HEK293 (cell line): Measurements from ENCODE around the gene LY6G5C.
A peak's percentile ranks its signal among the peaks of the same experiment; 100 is the strongest.

Source experiments
- CTCF ChIA-PET: fragments of 350-600 bp; formaldehyde crosslinking; extraction: SDS; loops from one replicate; lab custom pipeline; 2021; ENCODE audit warnings: antibody characterized with exemption; lab: Yijun Ruan, JAX
- POLR2A ChIA-PET: fragments of 300-600 bp; formaldehyde crosslinking; extraction: SDS; loops from one replicate; lab custom pipeline; 2020; ENCODE audit warnings: antibody characterized with exemption, inconsistent platforms; lab: Yijun Ruan, JAX
- H3K27ac ChIP-seq: fragments of 200-500 bp; sonication (Bioruptor generic); 2 replicates; pipeline ENCODE4 v1.5.1; 2014; ENCODE audit warnings: low read depth, low read length, control low read depth, inconsistent platforms; ENCODE audit errors: extremely low read depth
- H3K36me3 ChIP-seq, 2 experiments: fragments of 200-500 bp in 1 of 2; sonication (Bioruptor generic) in 1 of 2; 1 replicate in 1 of 2; 2 replicates in 1 of 2; pipeline ENCODE4 v1.5.1; 2014 to 2017; ENCODE audit warnings: inconsistent platforms in 2 of 2, low read length in 2 of 2; ENCODE audit not compliant: control insufficient read depth in 2 of 2, insufficient read depth in 1 of 2
- H3K4me1 ChIP-seq: fragments of 200-500 bp; sonication (Bioruptor generic); 2 replicates; pipeline ENCODE4 v1.5.1; 2014; ENCODE audit warnings: mild to moderate bottlenecking, low read length, inconsistent platforms; ENCODE audit not compliant: control insufficient read depth, insufficient read depth
- H3K4me3 ChIP-seq: 2 replicates; pipeline ENCODE4 v1.5.1; 2011; ENCODE audit warnings: low read depth, mild to moderate bottlenecking, control low read depth, low read length, moderate library complexity
- H3K9me3 ChIP-seq: fragments of 200-500 bp; sonication (Bioruptor generic); 2 replicates; pipeline ENCODE4 v1.5.1; 2014; ENCODE audit warnings: low read depth, low read length, inconsistent platforms; ENCODE audit not compliant: control insufficient read depth, insufficient read depth
- GLIS1 ChIP-seq: fragments of 450-650 bp; formaldehyde crosslinking; IDR thresholded peaks from 2 replicates; pipeline ENCODE4 v1.5.1; 2016; ENCODE audit warnings: missing biosample characterization, missing genetic modification characterization
- GLIS2 ChIP-seq: fragments of 450-650 bp; formaldehyde crosslinking; IDR thresholded peaks from 2 replicates; pipeline ENCODE4 v1.5.1; 2016; ENCODE audit warnings: missing biosample characterization, missing genetic modification characterization
- KLF8 ChIP-seq: fragments of 450-650 bp; formaldehyde crosslinking; IDR thresholded peaks from 2 replicates; pipeline ENCODE4 v1.5.1; 2016; ENCODE audit warnings: missing biosample characterization, missing genetic modification characterization
- KLF9 ChIP-seq: fragments of 450-650 bp; formaldehyde crosslinking; IDR thresholded peaks from 2 replicates; pipeline ENCODE4 v1.5.1; 2016; ENCODE audit warnings: missing biosample characterization, missing genetic modification characterization, low read depth
- OSR2 ChIP-seq: fragments of 450-650 bp; formaldehyde crosslinking; IDR thresholded peaks from 2 replicates; pipeline ENCODE4 v1.5.1; 2016; ENCODE audit warnings: missing biosample characterization, missing genetic modification characterization
- PRDM1 ChIP-seq: fragments of 450-650 bp; formaldehyde crosslinking; IDR thresholded peaks from 2 replicates; pipeline ENCODE4; 2016; ENCODE audit warnings: missing biosample characterization, missing genetic modification characterization
- ZBTB7A ChIP-seq: fragments of 450-650 bp; formaldehyde crosslinking; IDR thresholded peaks from 2 replicates; pipeline ENCODE4 v1.5.1; 2016; ENCODE audit warnings: low read depth, missing biosample characterization, missing genetic modification characterization
- ZNF24 ChIP-seq: fragments of 450-650 bp; formaldehyde crosslinking; IDR thresholded peaks from 2 replicates; pipeline ENCODE4 v1.5.1; 2016; ENCODE audit warnings: missing biosample characterization, missing genetic modification characterization
- ZNF76 ChIP-seq: fragments of 450-650 bp; formaldehyde crosslinking; IDR thresholded peaks from 2 replicates; pipeline ENCODE4; 2016; ENCODE audit warnings: low read depth, missing biosample characterization, missing genetic modification characterization, borderline replicate concordance
- ZNF776 ChIP-seq: fragments of 450-650 bp; formaldehyde crosslinking; IDR thresholded peaks from 2 replicates; pipeline ENCODE4 v1.5.0; 2017; ENCODE audit warnings: missing biosample characterization, missing genetic modification characterization, borderline replicate concordance
- TF ChIP-seq, protein P1 (sequence below): fragments of 450-650 bp; formaldehyde crosslinking; IDR thresholded peaks from 2 replicates; pipeline ENCODE4 v1.5.1; 2016; ENCODE audit warnings: missing biosample characterization, missing genetic modification characterization
- TF ChIP-seq, protein P2 (sequence below): fragments of 450-650 bp; formaldehyde crosslinking; IDR thresholded peaks from 2 replicates; pipeline ENCODE4 v1.5.1; 2016; ENCODE audit warnings: missing biosample characterization, missing genetic modification characterization, low read depth
- TF ChIP-seq, protein P3 (sequence below): fragments of 450-650 bp; formaldehyde crosslinking; IDR thresholded peaks from 2 replicates; pipeline ENCODE4 v1.5.1; 2016; ENCODE audit warnings: missing biosample characterization, missing genetic modification characterization
- TF ChIP-seq, protein P4 (sequence below): fragments of 450-650 bp; formaldehyde crosslinking; IDR thresholded peaks from 2 replicates; pipeline ENCODE4 v1.5.1; 2016; ENCODE audit warnings: missing biosample characterization, missing genetic modification characterization, borderline replicate concordance
- TF ChIP-seq, protein P5 (sequence below): fragments of 450-650 bp; formaldehyde crosslinking; IDR thresholded peaks from 2 replicates; pipeline ENCODE4 v1.5.1; 2016; ENCODE audit warnings: missing biosample characterization, missing genetic modification characterization, low read depth

LY6G5C gene

DNA sequence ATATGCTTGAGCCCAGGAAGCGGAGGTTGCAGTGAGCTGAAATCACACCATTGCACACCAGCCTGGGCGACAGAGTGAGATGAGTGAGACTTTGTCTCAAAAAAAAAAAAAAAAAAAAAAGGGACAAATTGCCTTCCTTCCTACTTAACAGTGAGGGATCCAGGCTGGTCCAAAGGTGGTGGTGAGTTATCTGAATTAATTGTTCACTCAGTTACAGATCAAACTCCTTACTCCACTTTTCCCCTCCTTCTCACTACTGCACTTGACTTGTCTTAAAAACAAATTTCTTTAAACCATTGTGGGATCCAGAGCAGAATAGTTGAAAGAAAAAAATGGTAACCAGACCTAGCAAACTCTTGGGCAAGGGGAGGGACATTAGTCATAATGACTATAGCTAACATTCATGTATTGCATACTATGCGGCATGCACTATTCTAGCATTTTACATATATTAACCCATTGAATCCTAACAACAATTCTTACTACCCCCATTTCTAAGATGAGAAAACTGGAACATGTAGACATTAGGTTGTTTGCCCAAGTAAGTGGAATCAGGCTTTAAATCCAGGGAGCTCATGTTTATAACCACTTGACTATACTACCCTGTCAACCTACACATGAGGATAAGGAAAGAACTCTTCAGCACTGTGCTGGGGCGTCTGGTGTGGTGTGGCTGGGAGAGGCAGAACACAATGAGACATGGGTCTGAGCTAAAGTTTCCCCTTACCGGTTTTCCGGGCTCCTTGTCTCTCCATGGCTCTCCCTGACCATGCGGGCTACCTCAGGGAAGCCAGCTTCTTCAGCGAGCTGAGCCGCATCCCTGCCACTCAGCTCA is 17.5 kb downstream of the LY6G5C start:
- CTCF ChIA-PET = interaction anchor here (0.6 to 1.3 kb wide), 7 partner anchors 10 to 259 kb away, joined by 3 to 6 read pairs (median 3); partner anchors contain the start of gene ATP6V1G2
- Histone ChIP-seq H3K9me3 (no peaks in the 10 kb centered on the region), H3K4me1 (peaks cover 6% of the 10 kb centered on the region; the same call in 1 of the 2 replicates), H3K4me3 (peak overlapping the region; percentile 92), H3K36me3 (peaks cover 12 to 46% of the 10 kb centered on the region in 2 experiments; a peak in 2 of 3 replicates), H3K27ac (no peak overlapping the region)
- POLR2A ChIA-PET = interaction anchor here (0.6 to 7.4 kb wide), 11 partner anchors 10 to 215 kb away, joined by 3 to 180 read pairs (median 3); partner anchors contain the start of genes APOM, ATP6V1G2, BAG6 and HSPA1B
- TF ChIP-seq, protein P1, sequence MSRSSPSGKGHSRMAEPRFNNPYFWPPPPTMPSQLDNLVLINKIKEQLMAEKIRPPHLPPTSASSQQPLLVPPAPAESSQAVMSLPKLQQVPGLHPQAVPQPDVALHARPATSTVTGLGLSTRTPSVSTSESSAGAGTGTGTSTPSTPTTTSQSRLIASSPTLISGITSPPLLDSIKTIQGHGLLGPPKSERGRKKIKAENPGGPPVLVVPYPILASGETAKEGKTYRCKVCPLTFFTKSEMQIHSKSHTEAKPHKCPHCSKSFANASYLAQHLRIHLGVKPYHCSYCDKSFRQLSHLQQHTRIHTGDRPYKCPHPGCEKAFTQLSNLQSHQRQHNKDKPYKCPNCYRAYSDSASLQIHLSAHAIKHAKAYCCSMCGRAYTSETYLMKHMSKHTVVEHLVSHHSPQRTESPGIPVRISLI (tag by site-specific recombination) = peak; percentile 72; the same call in 1 of the 2 replicates
- TF ChIP-seq, protein P2, sequence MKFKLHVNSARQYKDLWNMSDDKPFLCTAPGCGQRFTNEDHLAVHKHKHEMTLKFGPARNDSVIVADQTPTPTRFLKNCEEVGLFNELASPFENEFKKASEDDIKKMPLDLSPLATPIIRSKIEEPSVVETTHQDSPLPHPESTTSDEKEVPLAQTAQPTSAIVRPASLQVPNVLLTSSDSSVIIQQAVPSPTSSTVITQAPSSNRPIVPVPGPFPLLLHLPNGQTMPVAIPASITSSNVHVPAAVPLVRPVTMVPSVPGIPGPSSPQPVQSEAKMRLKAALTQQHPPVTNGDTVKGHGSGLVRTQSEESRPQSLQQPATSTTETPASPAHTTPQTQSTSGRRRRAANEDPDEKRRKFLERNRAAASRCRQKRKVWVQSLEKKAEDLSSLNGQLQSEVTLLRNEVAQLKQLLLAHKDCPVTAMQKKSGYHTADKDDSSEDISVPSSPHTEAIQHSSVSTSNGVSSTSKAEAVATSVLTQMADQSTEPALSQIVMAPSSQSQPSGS (tag by site-specific recombination) = no peak

DNA sequence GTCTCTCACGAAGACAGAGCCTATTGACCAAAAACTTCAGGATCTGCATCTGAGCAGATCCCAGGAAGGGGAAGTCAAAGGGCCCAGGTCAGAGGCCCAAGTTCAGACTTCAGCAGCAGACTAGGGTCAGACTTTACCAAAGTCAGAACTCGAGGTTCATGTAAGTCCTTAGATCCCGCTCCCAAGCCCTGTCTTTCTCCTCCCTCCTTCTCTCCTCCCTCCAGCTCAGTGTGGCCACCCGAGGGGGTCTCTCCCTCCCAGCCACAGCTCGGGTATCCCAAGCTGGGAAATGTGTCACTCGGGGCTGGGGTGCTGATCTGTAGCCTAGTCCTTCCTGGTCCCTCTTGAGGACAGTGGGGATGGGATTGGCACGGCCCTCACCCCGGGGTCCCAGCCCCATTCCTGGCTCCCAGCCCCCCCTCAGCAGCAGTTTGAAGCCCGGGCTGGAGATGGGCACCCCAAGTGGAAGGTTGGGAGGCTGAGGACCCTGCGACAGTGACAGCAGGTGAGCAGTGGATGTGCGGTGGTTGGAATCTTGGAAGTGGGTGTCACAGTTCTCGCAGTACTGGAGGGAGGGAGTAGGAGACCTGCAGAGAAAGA is 18.6 kb downstream of the LY6G5C start:
- Histone ChIP-seq H3K4me3 (no peak overlapping the region), H3K9me3 (no peaks in the 10 kb centered on the region), H3K27ac (no peak overlapping the region), H3K4me1 (peaks cover 6% of the 10 kb centered on the region; the same call in 1 of the 2 replicates), H3K36me3 (peaks cover 3 to 45% of the 10 kb centered on the region in 2 experiments; a peak in 2 of 3 replicates)
- POLR2A ChIA-PET = interaction anchor here (0.6 to 7.4 kb wide), 6 partner anchors 9 to 145 kb away, joined by 3 to 180 read pairs (median 9); partner anchors contain the start of genes APOM, BAG6, DDX39B and LSM2
- CTCF ChIA-PET = interaction anchor here (0.6 to 1.1 kb wide), 3 partner anchors 64 to 199 kb away, joined by 3 to 7 read pairs (median 5); partner anchors contain the start of gene ATP6V1G2
- TF ChIP-seq OSR2 (tag by site-specific recombination) (0 out of 2 replicates have a peak, but pooled peaks have one; percentile 2), GLIS2 (tag by site-specific recombination) (peak; percentile 50), ZNF24 (tag by site-specific recombination) (no peak)

DNA sequence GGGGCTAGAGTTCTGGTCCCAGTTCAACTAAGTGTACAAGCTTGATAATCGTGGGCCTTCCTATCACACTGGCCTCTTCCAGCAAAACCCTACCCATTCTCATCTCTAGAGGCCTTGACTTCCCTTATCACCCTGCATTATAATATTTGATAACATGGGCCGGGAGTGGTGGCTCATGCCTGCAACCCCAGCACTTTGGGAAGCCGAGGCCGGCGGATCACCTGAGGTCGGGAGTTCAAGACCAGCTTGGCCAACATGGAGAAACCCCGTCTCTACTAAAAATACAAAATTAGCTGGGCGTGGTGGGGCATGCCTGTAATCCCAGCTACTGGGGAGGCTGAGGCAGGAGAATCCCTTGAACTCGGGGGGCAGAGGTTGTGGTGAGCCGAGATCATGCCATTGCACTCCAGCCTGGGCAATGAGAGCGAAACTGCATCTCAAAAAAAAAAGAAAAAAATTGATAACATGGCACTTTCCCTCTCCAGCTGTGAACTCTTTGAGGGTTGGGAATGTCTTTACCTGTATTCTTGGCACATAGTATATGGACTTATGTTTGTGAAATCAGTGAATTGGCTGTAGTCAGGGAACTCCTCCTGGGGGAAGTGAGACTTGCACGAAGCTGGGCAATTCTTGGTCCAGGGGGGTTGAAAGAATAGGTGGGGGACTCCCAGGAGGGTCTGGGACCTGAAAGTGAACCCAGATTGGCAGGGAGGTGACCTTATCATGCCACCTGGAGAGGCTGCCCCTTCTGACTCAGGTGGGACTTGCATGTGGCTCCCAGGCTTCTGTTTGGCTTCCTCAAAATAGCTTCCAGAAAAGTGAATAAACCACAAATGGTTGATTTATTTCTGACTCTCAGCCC is 19.4 kb downstream of the LY6G5C start:
- POLR2A ChIA-PET = interaction anchor here (0.6 to 7.4 kb wide), 36 partner anchors 8 to 1310 kb away, joined by 3 to 180 read pairs (median 5); partner anchors contain the start of genes ABHD16A, APOM, ATP6V1G2 and BAG6
- peak overlapping the region; percentile 59 for H3K27ac ChIP-seq
- no peaks in the 10 kb centered on the region for H3K9me3 ChIP-seq
- H3K4me3 ChIP-seq = peak overlapping the region; percentile 67; the same call in 1 of the 2 replicates
- peaks cover 0 to 43% of the 10 kb centered on the region in 2 experiments; a peak in 2 of 3 replicates for H3K36me3 ChIP-seq
- CTCF ChIA-PET = interaction anchor here (0.6 to 1.5 kb wide), 8 partner anchors 9 to 595 kb away, joined by 3 to 16 read pairs (median 4); partner anchors contain the start of gene BAG6
- H3K4me1 ChIP-seq = peaks cover 6% of the 10 kb centered on the region; the same call in 1 of the 2 replicates
- TF ChIP-seq, protein P3, sequence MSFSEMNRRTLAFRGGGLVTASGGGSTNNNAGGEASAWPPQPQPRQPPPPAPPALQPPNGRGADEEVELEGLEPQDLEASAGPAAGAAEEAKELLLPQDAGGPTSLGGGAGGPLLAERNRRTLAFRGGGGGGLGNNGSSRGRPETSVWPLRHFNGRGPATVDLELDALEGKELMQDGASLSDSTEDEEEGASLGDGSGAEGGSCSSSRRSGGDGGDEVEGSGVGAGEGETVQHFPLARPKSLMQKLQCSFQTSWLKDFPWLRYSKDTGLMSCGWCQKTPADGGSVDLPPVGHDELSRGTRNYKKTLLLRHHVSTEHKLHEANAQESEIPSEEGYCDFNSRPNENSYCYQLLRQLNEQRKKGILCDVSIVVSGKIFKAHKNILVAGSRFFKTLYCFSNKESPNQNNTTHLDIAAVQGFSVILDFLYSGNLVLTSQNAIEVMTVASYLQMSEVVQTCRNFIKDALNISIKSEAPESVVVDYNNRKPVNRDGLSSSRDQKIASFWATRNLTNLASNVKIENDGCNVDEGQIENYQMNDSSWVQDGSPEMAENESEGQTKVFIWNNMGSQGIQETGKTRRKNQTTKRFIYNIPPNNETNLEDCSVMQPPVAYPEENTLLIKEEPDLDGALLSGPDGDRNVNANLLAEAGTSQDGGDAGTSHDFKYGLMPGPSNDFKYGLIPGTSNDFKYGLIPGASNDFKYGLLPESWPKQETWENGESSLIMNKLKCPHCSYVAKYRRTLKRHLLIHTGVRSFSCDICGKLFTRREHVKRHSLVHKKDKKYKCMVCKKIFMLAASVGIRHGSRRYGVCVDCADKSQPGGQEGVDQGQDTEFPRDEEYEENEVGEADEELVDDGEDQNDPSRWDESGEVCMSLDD (tag by site-specific recombination) = 0 out of 2 replicates have a peak, but pooled peaks have one; percentile 44
- TF ChIP-seq KLF8 (no peak), ZBTB7A (tag by site-specific recombination) (no peak), ZNF776 (no peak), PRDM1 (tag by site-specific recombination) (peak; percentile 89), ZNF76 (tag by site-specific recombination) (no peak), KLF9 (tag by site-specific recombination) (0 out of 2 replicates have a peak, but pooled peaks have one; percentile 16), GLIS1 (tag by site-specific recombination) (peak; percentile 60; the same call in 1 of the 2 replicates)
- TF ChIP-seq, protein P4, sequence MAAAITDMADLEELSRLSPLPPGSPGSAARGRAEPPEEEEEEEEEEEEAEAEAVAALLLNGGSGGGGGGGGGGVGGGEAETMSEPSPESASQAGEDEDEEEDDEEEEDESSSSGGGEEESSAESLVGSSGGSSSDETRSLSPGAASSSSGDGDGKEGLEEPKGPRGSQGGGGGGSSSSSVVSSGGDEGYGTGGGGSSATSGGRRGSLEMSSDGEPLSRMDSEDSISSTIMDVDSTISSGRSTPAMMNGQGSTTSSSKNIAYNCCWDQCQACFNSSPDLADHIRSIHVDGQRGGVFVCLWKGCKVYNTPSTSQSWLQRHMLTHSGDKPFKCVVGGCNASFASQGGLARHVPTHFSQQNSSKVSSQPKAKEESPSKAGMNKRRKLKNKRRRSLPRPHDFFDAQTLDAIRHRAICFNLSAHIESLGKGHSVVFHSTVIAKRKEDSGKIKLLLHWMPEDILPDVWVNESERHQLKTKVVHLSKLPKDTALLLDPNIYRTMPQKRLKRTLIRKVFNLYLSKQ (tag by site-specific recombination) = no peak
- TF ChIP-seq, protein P5, sequence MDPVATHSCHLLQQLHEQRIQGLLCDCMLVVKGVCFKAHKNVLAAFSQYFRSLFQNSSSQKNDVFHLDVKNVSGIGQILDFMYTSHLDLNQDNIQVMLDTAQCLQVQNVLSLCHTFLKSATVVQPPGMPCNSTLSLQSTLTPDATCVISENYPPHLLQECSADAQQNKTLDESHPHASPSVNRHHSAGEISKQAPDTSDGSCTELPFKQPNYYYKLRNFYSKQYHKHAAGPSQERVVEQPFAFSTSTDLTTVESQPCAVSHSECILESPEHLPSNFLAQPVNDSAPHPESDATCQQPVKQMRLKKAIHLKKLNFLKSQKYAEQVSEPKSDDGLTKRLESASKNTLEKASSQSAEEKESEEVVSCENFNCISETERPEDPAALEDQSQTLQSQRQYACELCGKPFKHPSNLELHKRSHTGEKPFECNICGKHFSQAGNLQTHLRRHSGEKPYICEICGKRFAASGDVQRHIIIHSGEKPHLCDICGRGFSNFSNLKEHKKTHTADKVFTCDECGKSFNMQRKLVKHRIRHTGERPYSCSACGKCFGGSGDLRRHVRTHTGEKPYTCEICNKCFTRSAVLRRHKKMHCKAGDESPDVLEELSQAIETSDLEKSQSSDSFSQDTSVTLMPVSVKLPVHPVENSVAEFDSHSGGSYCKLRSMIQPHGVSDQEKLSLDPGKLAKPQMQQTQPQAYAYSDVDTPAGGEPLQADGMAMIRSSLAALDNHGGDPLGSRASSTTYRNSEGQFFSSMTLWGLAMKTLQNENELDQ = no peak
